SU-DHL-6 (cell line): ENCODE results near the gene CRYGA.

Source experiments
- H2AFZ ChIP-seq: fragments of 200-600 bp; sonication (generic); 2 replicates; pipeline ENCODE4 v1.6.1; 2014; ENCODE audit warnings: low read depth, mild to moderate bottlenecking, moderate library complexity, mixed read lengths, antibody characterized with exemption, low read length; ENCODE audit not compliant: severe bottlenecking
- H3F3A ChIP-seq: fragments of 200-600 bp; shearing (Covaris generic); 2 replicates; pipeline ENCODE4 v1.6.0; 2016; ENCODE audit warnings: antibody characterized with exemption, mild to moderate bottlenecking; ENCODE audit not compliant: insufficient read depth
- H3K27ac ChIP-seq: fragments of 200-600 bp; sonication (generic); 2 replicates; pipeline ENCODE4 v1.5.1; 2016; ENCODE audit warnings: low read depth, mild to moderate bottlenecking, low read length, moderate library complexity, mixed read lengths
- H3K27me3 ChIP-seq: fragments of 200-600 bp; sonication (generic), shearing (Covaris generic); 2 replicates; pipeline ENCODE4 v1.6.0; 2014; ENCODE audit warnings: mild to moderate bottlenecking, low read length
- H3K36me3 ChIP-seq: fragments of 200-600 bp; sonication (generic); 2 replicates; pipeline ENCODE4 v1.6.1; 2014; ENCODE audit warnings: mild to moderate bottlenecking, low read length, mixed read lengths
- H3K4me2 ChIP-seq: fragments of 300-600, 200-600 bp; shearing (Covaris generic), sonication (generic); 2 replicates; pipeline ENCODE4 v1.6.0; 2014; ENCODE audit warnings: low read length, low read depth, mild to moderate bottlenecking; ENCODE audit not compliant: poor library complexity, severe bottlenecking
- H3K4me3 ChIP-seq: fragments of 200-600 bp; sonication (generic); 2 replicates; pipeline ENCODE4 v1.5.1; 2014; ENCODE audit warnings: antibody characterized with exemption, low read length, mild to moderate bottlenecking, mixed read lengths; ENCODE audit not compliant: insufficient read depth, poor library complexity, severe bottlenecking
- H3K79me2 ChIP-seq: fragments of 200-600 bp; sonication (generic); 2 replicates; pipeline ENCODE4 v1.6.1; 2014; ENCODE audit warnings: mild to moderate bottlenecking, low read length, moderate library complexity; ENCODE audit not compliant: insufficient read depth
- H3K9ac ChIP-seq: fragments of 200-600 bp; sonication (generic); 2 replicates; pipeline ENCODE4 v1.7.0; 2014; ENCODE audit warnings: mild to moderate bottlenecking, low read length
- H3K9me2 ChIP-seq: fragments of 200-600 bp; sonication (generic); replicated peaks from 2 replicates; pipeline ENCODE4 v1.6.1; 2014; ENCODE audit warnings: low read length; ENCODE audit not compliant: insufficient read depth
- H3K9me3 ChIP-seq: fragments of 200-600 bp; sonication (generic); 2 replicates; pipeline ENCODE4 v1.6.1; 2014; ENCODE audit warnings: low read length, mixed read lengths; ENCODE audit not compliant: insufficient read depth
- H4K20me1 ChIP-seq: fragments of 200-600 bp; sonication (generic); 2 replicates; pipeline ENCODE4 v1.6.1; 2014; ENCODE audit warnings: low read depth, mild to moderate bottlenecking, antibody characterized with exemption, low read length, moderate library complexity, mixed read lengths
- CTCF ChIP-seq: fragments of 200-600 bp; sonication (generic); IDR thresholded peaks from one replicate; pipeline ENCODE4 v1.5.1; 2017; ENCODE audit warnings: antibody characterized with exemption, mild to moderate bottlenecking, low read length, moderate library complexity; ENCODE audit not compliant: insufficient read depth, poor library complexity, severe bottlenecking
- EZH2phosphoT487 ChIP-seq: fragments of 200-600 bp; sonication (generic), shearing (Covaris generic); conservative IDR thresholded peaks from 2 replicates; pipeline ENCODE4 v1.6.1; 2018; ENCODE audit warnings: mild to moderate bottlenecking, antibody characterized with exemption, low read length, moderate library complexity, mixed read lengths

The CRYGA gene

DNA sequence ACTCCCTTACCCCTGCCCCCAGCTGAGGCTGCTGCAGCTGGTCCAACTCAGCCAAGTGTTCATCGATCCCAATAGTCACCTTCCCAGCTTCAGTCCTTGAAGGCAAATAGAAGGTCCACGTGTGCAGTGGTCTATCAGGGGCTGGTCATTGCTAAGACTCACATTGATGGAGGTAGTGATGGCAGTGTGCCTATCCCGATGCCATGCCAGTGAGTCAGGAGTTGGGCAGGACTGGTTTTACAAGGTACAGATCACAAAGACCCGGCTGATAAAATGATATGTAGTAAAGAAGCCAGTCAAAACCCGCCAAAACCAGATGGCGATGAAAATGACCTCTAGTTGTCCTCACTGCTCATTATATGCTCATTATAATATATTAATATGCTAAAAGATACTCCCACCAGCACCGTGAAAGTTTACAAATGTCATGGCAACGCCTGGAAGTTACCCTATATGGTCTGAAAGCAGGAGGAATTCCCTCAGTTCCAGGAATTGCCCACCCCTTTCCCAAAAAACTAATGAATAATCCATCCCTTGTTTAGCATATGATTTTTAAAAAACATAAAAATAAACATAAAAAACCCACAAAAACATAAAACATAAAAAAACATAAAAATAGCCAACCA is 29.3 kb upstream of the CRYGA start:
- no peaks in the 10 kb centered on the region for H3K36me3 ChIP-seq
- no peaks in the 10 kb centered on the region for H3K27me3 ChIP-seq
- TF ChIP-seq CTCF = no peak
- TF ChIP-seq EZH2phosphoT487 = no peak
- H3K79me2 ChIP-seq = no peaks in the 10 kb centered on the region
- no peaks in the 10 kb centered on the region for H3K9me2 ChIP-seq
- H3K27ac ChIP-seq = no peak overlapping the region
- H3K4me3 ChIP-seq = no peak overlapping the region
- no peak overlapping the region for H2AFZ ChIP-seq
- H3F3A ChIP-seq = no peaks in the 10 kb centered on the region
- H3K4me2 ChIP-seq = no peak overlapping the region
- no peaks in the 10 kb centered on the region for H3K9me3 ChIP-seq
- H4K20me1 ChIP-seq = no peaks in the 10 kb centered on the region
- no peak overlapping the region for H3K9ac ChIP-seq

- H3K27ac ChIP-seq = no peak within 1 kb of the TSS
- H3K9ac ChIP-seq = no peak within 1 kb of the TSS
- no peaks in the 10 kb centered on the region for H3K9me2 ChIP-seq
- no peaks in the 10 kb centered on the region for H3K79me2 ChIP-seq
- TF ChIP-seq CTCF (no peak), EZH2phosphoT487 (no peak)
- no peaks in the 10 kb centered on the region for H3F3A ChIP-seq
- no peaks in the 10 kb centered on the region for H4K20me1 ChIP-seq
- no peaks in the 10 kb centered on the region for H3K9me3 ChIP-seq
- H3K36me3 ChIP-seq = no peaks in the 10 kb centered on the region
- H3K4me2 ChIP-seq = no peak within 1 kb of the TSS
- H3K27me3 ChIP-seq = no peaks in the 10 kb centered on the region
- H2AFZ ChIP-seq = no peak within 1 kb of the TSS
- H3K4me3 ChIP-seq = no peak within 1 kb of the TSS
Observed at GRCh38 chr2:208189810-208190503, 26.6 kb upstream of the CRYGA start, which contains the start of gene C2orf80. Gene C2orf80, minus strand, starts transcription at chr2:208190030. Its CDS starts 3,044 bp downstream, at chr2:208186986.

GRCh38 chr2:208189069-208189809 is 25.9 kb upstream of the CRYGA start:
- TF ChIP-seq EZH2phosphoT487 (no peak), CTCF (no peak)
- H3K27me3 ChIP-seq = no peaks in the 10 kb centered on the region
- no peaks in the 10 kb centered on the region for H3K36me3 ChIP-seq
- no peaks in the 10 kb centered on the region for H4K20me1 ChIP-seq
- no peaks in the 10 kb centered on the region for H3K9me2 ChIP-seq
- no peak overlapping the region for H3K4me3 ChIP-seq
- H2AFZ ChIP-seq = no peak overlapping the region
- H3K9ac ChIP-seq = no peak overlapping the region
- H3K4me2 ChIP-seq = no peak overlapping the region
- H3K27ac ChIP-seq = no peak overlapping the region
- H3F3A ChIP-seq = no peaks in the 10 kb centered on the region
- no peaks in the 10 kb centered on the region for H3K79me2 ChIP-seq
- H3K9me3 ChIP-seq = no peaks in the 10 kb centered on the region
